ENCODE results near the gene TDRD10.

TDRD10 gene

GRCh38 chr1:154454386-154455120, 47.5 kb upstream of the TDRD10 start:
- peaks cover 0 to 4% of the 10 kb centered on the region in 2 donors for H3K4me1 ChIP-seq (ENCODE audit: control insufficient read depth in 2 of 2, insufficient read depth in 1 of 2, low read depth in 1 of 2, low read length in 2 of 2)
- DNase-seq (ENCODE audit: low spot score): no peak
- no peaks in the 10 kb centered on the region for H3K27me3 ChIP-seq (ENCODE audit: control insufficient read depth in 3 of 3, insufficient read depth in 3 of 3, low read depth in 1 of 3, low read length in 3 of 3)
- H2BK12ac ChIP-seq (ENCODE audit: low read length): no peak overlapping the region
- H3K23ac ChIP-seq (ENCODE audit: low read depth, low read length, poor library complexity): no peak overlapping the region
- no peak overlapping the region for H3K14ac ChIP-seq (ENCODE audit: low read length)
- no peak overlapping the region for H2BK15ac ChIP-seq (ENCODE audit: low read length)
- peaks cover 0 to 4% of the 10 kb centered on the region in 2 donors for H3K9me3 ChIP-seq (replicated peaks in 1 of 2; ENCODE audit: control insufficient read depth in 2 of 2, insufficient read depth in 1 of 2, low read depth in 1 of 2, low read length in 2 of 2)
- no peak overlapping the region for H2BK120ac ChIP-seq (ENCODE audit: low read depth, low read length)
- no peak overlapping the region for H3K4me2 ChIP-seq (ENCODE audit: insufficient read depth, low read length, poor library complexity, severe bottlenecking)
- no CpG with 5 or more reads among the region's 5 CpGs for WGBS, 2 donors (ENCODE audit: extremely low coverage in 2 of 2, insufficient read length in 2 of 2, insufficient replicate concordance in 1 of 2)
- H3K36me3 ChIP-seq (replicated peaks in 1 of 2; ENCODE audit: control insufficient read depth in 2 of 2, insufficient read depth in 2 of 2, low read length in 2 of 2): no peaks in the 10 kb centered on the region
- H3K27ac ChIP-seq (replicated peaks; ENCODE audit: low read length): no peak overlapping the region
- no peak overlapping the region for H2BK5ac ChIP-seq (ENCODE audit: low read length)
- no peak overlapping the region for H3K4me3 ChIP-seq (ENCODE audit: low read length in 2 of 2)
- no peak overlapping the region for H2AFZ ChIP-seq (ENCODE audit: low read length)
- H3K9ac ChIP-seq (ENCODE audit: low read depth, low read length, poor library complexity): no peak overlapping the region
- no peak overlapping the region for H4K91ac ChIP-seq (ENCODE audit: low read depth, low read length, poor library complexity)
- no peak overlapping the region for H3K18ac ChIP-seq (ENCODE audit: low read length)
- H2AK5ac ChIP-seq (ENCODE audit: low read depth, low read length): no peak overlapping the region
- no peak overlapping the region for H3K4ac ChIP-seq (ENCODE audit: low read length)
- no peak overlapping the region for H4K8ac ChIP-seq (ENCODE audit: low read depth, low read length)
- no peaks in the 10 kb centered on the region for H3K79me1 ChIP-seq (ENCODE audit: low read depth, low read length)

- Histone ChIP-seq H2AK5ac (ENCODE audit: low read depth, low read length) (no peak overlapping the region), H3K4ac (ENCODE audit: low read length) (no peak overlapping the region), H2BK12ac (ENCODE audit: low read length) (no peak overlapping the region), H4K8ac (ENCODE audit: low read depth, low read length) (no peak overlapping the region), H3K9me3 (replicated peaks in 1 of 2; ENCODE audit: control insufficient read depth in 2 of 2, insufficient read depth in 1 of 2, low read depth in 1 of 2, low read length in 2 of 2) (peaks cover 0 to 2% of the 10 kb centered on the region in 2 donors), H3K9ac (ENCODE audit: low read depth, low read length, poor library complexity) (no peak overlapping the region), H3K36me3 (replicated peaks in 1 of 2; ENCODE audit: control insufficient read depth in 2 of 2, insufficient read depth in 2 of 2, low read length in 2 of 2) (no peaks in the 10 kb centered on the region), H3K4me3 (ENCODE audit: low read length in 2 of 2) (no peak overlapping the region), H3K18ac (ENCODE audit: low read length) (no peak overlapping the region), H2BK5ac (ENCODE audit: low read length) (no peak overlapping the region), H3K27ac (replicated peaks; ENCODE audit: low read length) (no peak overlapping the region), H4K91ac (ENCODE audit: low read depth, low read length, poor library complexity) (no peak overlapping the region), H3K79me1 (ENCODE audit: low read depth, low read length) (no peaks in the 10 kb centered on the region), H3K4me1 (ENCODE audit: control insufficient read depth in 2 of 2, insufficient read depth in 1 of 2, low read depth in 1 of 2, low read length in 2 of 2) (peaks cover 0 to 4% of the 10 kb centered on the region in 2 donors), H3K14ac (ENCODE audit: low read length) (no peak overlapping the region), H3K27me3 (ENCODE audit: control insufficient read depth in 3 of 3, insufficient read depth in 3 of 3, low read depth in 1 of 3, low read length in 3 of 3) (no peaks in the 10 kb centered on the region), H3K4me2 (ENCODE audit: insufficient read depth, low read length, poor library complexity, severe bottlenecking) (no peak overlapping the region), H2AFZ (ENCODE audit: low read length) (no peak overlapping the region), H2BK15ac (ENCODE audit: low read length) (no peak overlapping the region), H3K23ac (ENCODE audit: low read depth, low read length, poor library complexity) (no peak overlapping the region), H2BK120ac (ENCODE audit: low read depth, low read length) (no peak overlapping the region)
- WGBS, 2 donors (ENCODE audit: extremely low coverage in 2 of 2, insufficient read length in 2 of 2, insufficient replicate concordance in 1 of 2): no CpG with 5 or more reads among the region's 6 CpGs
- no peak for DNase-seq (ENCODE audit: low spot score)
Measured at GRCh38 chr1:154456631-154457030, 45.4 kb upstream of the TDRD10 start.

GRCh38 chr1:154459080-154459479, 42.9 kb upstream of the TDRD10 start:
- H2BK5ac ChIP-seq (ENCODE audit: low read length): no peak overlapping the region
- H3K36me3 ChIP-seq (replicated peaks in 1 of 2; ENCODE audit: control insufficient read depth in 2 of 2, insufficient read depth in 2 of 2, low read length in 2 of 2): no peaks in the 10 kb centered on the region
- H3K9ac ChIP-seq (ENCODE audit: low read depth, low read length, poor library complexity): no peak overlapping the region
- no peak overlapping the region for H3K4me2 ChIP-seq (ENCODE audit: insufficient read depth, low read length, poor library complexity, severe bottlenecking)
- no peak overlapping the region for H3K18ac ChIP-seq (ENCODE audit: low read length)
- no peak overlapping the region for H2BK12ac ChIP-seq (ENCODE audit: low read length)
- no peak overlapping the region for H2BK120ac ChIP-seq (ENCODE audit: low read depth, low read length)
- H3K9me3 ChIP-seq (replicated peaks in 1 of 2; ENCODE audit: control insufficient read depth in 2 of 2, insufficient read depth in 1 of 2, low read depth in 1 of 2, low read length in 2 of 2): peaks cover 0 to 2% of the 10 kb centered on the region in 2 donors
- H2BK15ac ChIP-seq (ENCODE audit: low read length): no peak overlapping the region
- DNase-seq (ENCODE audit: low spot score): no peak
- no peak overlapping the region for H3K4ac ChIP-seq (ENCODE audit: low read length)
- no peak overlapping the region for H3K23ac ChIP-seq (ENCODE audit: low read depth, low read length, poor library complexity)
- no peak overlapping the region for H2AFZ ChIP-seq (ENCODE audit: low read length)
- no peak overlapping the region for H3K4me3 ChIP-seq (ENCODE audit: low read length in 2 of 2)
- H3K27me3 ChIP-seq (ENCODE audit: control insufficient read depth in 3 of 3, insufficient read depth in 3 of 3, low read depth in 1 of 3, low read length in 3 of 3): no peaks in the 10 kb centered on the region
- no peaks in the 10 kb centered on the region for H3K79me1 ChIP-seq (ENCODE audit: low read depth, low read length)
- H4K91ac ChIP-seq (ENCODE audit: low read depth, low read length, poor library complexity): no peak overlapping the region
- H2AK5ac ChIP-seq (ENCODE audit: low read depth, low read length): no peak overlapping the region
- H3K14ac ChIP-seq (ENCODE audit: low read length): no peak overlapping the region
- H4K8ac ChIP-seq (ENCODE audit: low read depth, low read length): no peak overlapping the region
- H3K27ac ChIP-seq (replicated peaks; ENCODE audit: low read length): no peak overlapping the region
- H3K4me1 ChIP-seq (ENCODE audit: control insufficient read depth in 2 of 2, insufficient read depth in 1 of 2, low read depth in 1 of 2, low read length in 2 of 2): no peaks in the 10 kb centered on the region

GRCh38 chr1:154460695-154461260, 41.2 kb upstream of the TDRD10 start:
- H3K4ac ChIP-seq (ENCODE audit: low read length): no peak overlapping the region
- WGBS, 2 donors (ENCODE audit: extremely low coverage in 2 of 2, insufficient read length in 2 of 2, insufficient replicate concordance in 1 of 2): no CpG with 5 or more reads among the region's 15 CpGs
- no peak overlapping the region for H3K4me2 ChIP-seq (ENCODE audit: insufficient read depth, low read length, poor library complexity, severe bottlenecking)
- H4K91ac ChIP-seq (ENCODE audit: low read depth, low read length, poor library complexity): no peak overlapping the region
- H3K9ac ChIP-seq (ENCODE audit: low read depth, low read length, poor library complexity): no peak overlapping the region
- no peak overlapping the region for H2AK5ac ChIP-seq (ENCODE audit: low read depth, low read length)
- no peaks in the 10 kb centered on the region for H3K27me3 ChIP-seq (ENCODE audit: control insufficient read depth in 3 of 3, insufficient read depth in 3 of 3, low read depth in 1 of 3, low read length in 3 of 3)
- no peak overlapping the region for H3K4me3 ChIP-seq (ENCODE audit: low read length in 2 of 2)
- H3K36me3 ChIP-seq (replicated peaks in 1 of 2; ENCODE audit: control insufficient read depth in 2 of 2, insufficient read depth in 2 of 2, low read length in 2 of 2): no peaks in the 10 kb centered on the region
- H2BK5ac ChIP-seq (ENCODE audit: low read length): no peak overlapping the region
- no peaks in the 10 kb centered on the region for H3K79me1 ChIP-seq (ENCODE audit: low read depth, low read length)
- no peak overlapping the region for H2BK15ac ChIP-seq (ENCODE audit: low read length)
- H3K27ac ChIP-seq (replicated peaks; ENCODE audit: low read length): no peak overlapping the region
- no peak overlapping the region for H2BK12ac ChIP-seq (ENCODE audit: low read length)
- H3K23ac ChIP-seq (ENCODE audit: low read depth, low read length, poor library complexity): no peak overlapping the region
- no peak overlapping the region for H2BK120ac ChIP-seq (ENCODE audit: low read depth, low read length)
- H3K4me1 ChIP-seq (ENCODE audit: control insufficient read depth in 2 of 2, insufficient read depth in 1 of 2, low read depth in 1 of 2, low read length in 2 of 2): peaks cover 0 to 5% of the 10 kb centered on the region in 2 donors
- no peak overlapping the region for H4K8ac ChIP-seq (ENCODE audit: low read depth, low read length)
- no peak overlapping the region for H2AFZ ChIP-seq (ENCODE audit: low read length)
- no peak overlapping the region for H3K18ac ChIP-seq (ENCODE audit: low read length)
- no peak for DNase-seq (ENCODE audit: low spot score)
- peaks cover 0 to 2% of the 10 kb centered on the region in 2 donors for H3K9me3 ChIP-seq (replicated peaks in 1 of 2; ENCODE audit: control insufficient read depth in 2 of 2, insufficient read depth in 1 of 2, low read depth in 1 of 2, low read length in 2 of 2)
- no peak overlapping the region for H3K14ac ChIP-seq (ENCODE audit: low read length)
